IPS-15b (cell line): ENCODE data around the gene SLX9.
"Not testable (repeated sequence)": the region's sequence is repeated elsewhere in the genome, so short reads cannot be mapped to it uniquely, and the experiment has no call there.

Source experiments
- H3K27me3 ChIP-seq: one replicate; pipeline ENCODE4 v1.6.1; 2013; ENCODE audit warnings: low read length; ENCODE audit not compliant: control insufficient read depth, insufficient read depth
- H3K36me3 ChIP-seq: one replicate; pipeline ENCODE4 v1.6.1; 2013; ENCODE audit warnings: low read length; ENCODE audit not compliant: control insufficient read depth, insufficient read depth
- H3K4me1 ChIP-seq: one replicate; pipeline ENCODE4 v1.6.1; 2013; ENCODE audit warnings: mild to moderate bottlenecking, low read length; ENCODE audit not compliant: control insufficient read depth, insufficient read depth
- H3K4me3 ChIP-seq: one replicate; pipeline ENCODE4 v1.5.1; 2013; ENCODE audit warnings: low read depth, low read length
- H3K9ac ChIP-seq: one replicate; pipeline ENCODE4 v1.6.1; 2013; ENCODE audit warnings: low read depth, mild to moderate bottlenecking, low read length
- H3K9me3 ChIP-seq: one replicate; pipeline ENCODE4 v1.6.1; 2013; ENCODE audit warnings: mild to moderate bottlenecking, low read length; ENCODE audit not compliant: control insufficient read depth, insufficient read depth

SLX9 gene

DNA sequence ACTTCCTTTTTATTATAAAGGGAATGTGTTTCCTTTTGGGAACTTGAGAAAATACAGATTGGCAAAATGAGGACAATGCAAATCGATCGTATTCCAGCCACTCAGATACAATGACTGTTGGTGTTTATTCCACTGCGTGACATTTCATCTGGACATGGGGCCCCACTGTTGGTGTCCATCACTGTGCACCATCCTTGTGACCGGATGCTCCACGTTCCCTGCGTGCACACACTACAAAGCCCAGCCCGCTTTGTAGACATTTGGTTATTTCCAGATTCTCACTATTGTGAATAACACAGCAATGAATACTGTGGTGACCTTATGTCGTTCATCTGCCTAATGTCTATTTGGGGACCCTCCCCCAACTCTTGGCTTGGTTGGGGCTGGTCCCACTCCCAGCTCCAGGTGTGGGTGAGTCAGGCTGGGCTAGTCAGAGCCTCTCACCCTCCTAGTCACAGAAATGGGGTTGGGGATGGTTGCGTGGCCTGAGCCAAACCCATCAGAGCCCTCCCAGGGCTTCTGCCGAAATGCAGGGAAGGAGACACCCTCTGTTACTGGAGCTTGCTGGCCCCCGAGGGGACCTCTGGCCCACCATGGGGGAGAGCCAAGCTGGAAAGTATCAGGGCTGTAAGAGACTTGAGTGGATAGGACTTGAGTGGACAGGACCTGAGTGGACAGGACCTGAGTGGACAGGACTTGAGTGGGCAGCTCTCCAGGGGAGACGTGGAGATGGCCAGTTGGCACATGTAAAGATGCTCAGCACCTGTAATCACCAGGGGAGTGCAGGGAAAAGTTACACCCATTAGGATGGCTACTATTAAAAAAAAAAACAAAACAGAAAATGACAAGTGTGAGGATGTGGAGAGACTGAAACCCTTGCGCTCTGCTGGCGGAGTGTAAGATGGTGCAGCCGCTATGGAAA, 77.5 kb downstream of the SLX9 start:
- Histone ChIP-seq H3K27me3 (peaks cover 8% of the 10 kb centered on the region), H3K4me3 (no peak overlapping the region), H3K9ac (no peak overlapping the region), H3K36me3 (no peaks in the 10 kb centered on the region), H3K9me3 (no peaks in the 10 kb centered on the region), H3K4me1 (no peaks in the 10 kb centered on the region)

DNA sequence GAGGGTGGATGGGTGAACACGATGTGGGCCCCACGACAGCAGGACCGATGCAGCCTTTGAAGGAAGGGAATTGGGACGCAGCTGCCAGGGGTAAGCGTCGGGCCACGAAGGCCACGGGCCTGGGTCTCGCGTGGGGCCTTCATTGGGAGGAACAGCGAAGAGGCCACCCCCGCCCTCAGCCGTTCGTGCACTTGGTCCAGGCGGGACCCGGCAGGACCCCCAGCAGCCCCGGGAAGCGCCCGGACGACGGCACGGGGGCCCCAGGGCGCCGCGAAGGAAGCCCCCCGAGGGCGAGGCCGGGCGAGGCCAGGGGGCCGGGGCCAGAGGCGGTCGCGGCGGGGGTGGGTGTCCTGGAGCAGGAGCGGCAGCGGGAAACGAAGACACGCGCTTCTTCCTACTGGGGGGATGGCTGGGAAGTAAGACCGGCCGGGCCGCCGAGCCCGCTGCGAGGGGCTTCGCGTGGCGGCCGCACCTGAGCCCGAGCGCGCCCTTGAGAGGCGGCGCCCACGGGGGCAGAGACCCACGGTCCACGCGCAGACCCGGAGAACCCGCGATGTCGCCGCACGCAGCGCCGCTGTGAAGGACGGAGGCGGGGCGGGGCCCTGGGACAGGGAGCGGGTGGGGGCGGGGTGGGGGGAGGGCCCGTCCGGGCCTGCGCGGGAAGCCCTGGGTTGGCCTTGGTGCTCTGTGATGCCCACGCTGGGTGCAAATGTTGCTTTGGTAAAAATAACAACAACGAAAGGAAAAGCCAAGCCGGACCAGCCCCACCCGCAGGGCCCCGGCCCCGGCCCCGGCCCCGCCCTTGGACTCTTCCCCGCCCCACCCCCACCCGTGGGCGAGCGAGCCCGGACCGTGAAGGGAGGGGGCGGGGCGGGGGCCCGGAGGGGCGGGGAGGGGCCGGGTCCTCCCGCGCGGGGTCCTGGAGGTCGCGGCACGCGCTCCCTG, 78.6 kb downstream of the SLX9 start:
- H3K36me3 ChIP-seq = no peaks in the 10 kb centered on the region
- peak overlapping the region; percentile 35 for H3K4me3 ChIP-seq
- H3K9ac ChIP-seq = no peak overlapping the region
- H3K4me1 ChIP-seq = no peaks in the 10 kb centered on the region
- H3K27me3 ChIP-seq = peaks cover 8% of the 10 kb centered on the region
- H3K9me3 ChIP-seq = no peaks in the 10 kb centered on the region

DNA sequence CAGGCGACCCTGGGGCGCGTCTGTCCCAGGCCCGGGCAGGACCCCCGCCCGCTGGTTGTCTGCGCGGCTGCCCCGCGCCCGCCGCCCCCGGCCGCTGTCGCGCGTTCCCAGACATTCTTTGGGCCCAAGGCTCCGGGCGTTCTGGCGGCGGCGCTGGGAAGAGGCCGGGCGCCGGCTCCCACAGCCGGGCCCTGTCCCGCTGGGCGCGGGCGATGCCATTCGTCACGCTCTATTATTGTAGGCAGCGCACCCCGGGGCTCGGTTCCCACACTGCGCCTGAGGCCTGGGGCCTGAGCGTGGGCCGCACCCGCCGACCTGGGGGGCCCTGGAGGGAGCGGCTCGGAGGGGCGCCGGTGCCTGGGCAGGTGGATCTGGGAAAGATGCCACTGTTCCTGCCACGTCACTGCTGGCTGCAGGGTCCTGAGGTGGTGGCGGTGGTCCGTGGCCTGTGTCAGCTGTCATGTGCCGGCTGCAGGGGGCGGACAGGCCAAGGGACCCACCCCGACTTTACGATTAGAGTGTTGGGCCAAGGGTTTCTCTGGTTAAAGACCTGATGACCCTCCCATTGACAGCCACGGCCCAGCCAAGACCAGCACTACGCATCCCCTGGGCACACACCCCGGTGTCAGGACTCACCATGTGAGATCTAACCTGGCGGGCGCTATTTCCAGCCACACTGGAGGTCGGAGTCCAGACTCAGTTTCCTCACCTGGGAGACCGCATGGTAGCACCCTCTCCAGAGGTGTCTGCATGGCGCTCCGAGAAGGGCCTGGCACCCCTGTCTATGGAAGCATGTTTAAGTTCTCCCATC, 79.5 kb downstream of the SLX9 start:
- H3K27me3 ChIP-seq = peaks cover 8% of the 10 kb centered on the region
- H3K9ac ChIP-seq = no peak overlapping the region
- no peaks in the 10 kb centered on the region for H3K36me3 ChIP-seq
- no peaks in the 10 kb centered on the region for H3K9me3 ChIP-seq
- H3K4me1 ChIP-seq = no peaks in the 10 kb centered on the region
- no peak overlapping the region for H3K4me3 ChIP-seq

DNA sequence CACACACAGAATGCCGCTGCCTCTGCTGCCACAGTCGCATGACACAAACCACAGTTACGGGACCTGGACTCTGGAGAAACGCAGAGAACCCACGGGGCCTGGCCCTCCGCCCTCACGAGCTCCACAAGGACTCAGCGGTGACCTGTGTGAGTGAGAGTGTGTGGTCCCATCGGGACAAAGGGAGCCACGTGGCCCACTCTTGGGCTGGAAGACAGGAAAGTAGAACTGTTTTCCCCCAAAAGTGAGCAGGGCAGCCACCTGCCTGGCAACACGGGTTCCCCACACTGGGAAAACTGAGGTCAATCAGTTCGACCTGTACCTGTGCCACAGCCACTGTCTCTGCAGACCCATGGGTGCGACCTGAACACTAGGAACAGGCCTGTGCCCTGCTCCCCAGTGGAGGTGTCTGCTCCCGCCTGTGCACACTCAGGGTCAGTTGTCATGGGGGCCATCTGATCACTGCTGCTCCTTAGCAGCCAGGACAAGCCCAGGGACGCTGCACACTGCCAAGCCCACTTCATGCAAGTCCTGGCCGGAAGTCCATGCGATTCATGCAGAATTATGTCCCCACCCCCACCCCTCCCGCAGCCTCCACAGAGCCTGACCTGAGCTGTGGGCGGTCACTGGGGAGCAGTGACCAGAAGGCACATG, 80.2 kb downstream of the SLX9 start:
- Histone ChIP-seq H3K4me3 (no peak overlapping the region), H3K36me3 (no peaks in the 10 kb centered on the region), H3K4me1 (no peaks in the 10 kb centered on the region), H3K9me3 (no peaks in the 10 kb centered on the region), H3K9ac (no peak overlapping the region), H3K27me3 (peaks cover 8% of the 10 kb centered on the region)

DNA sequence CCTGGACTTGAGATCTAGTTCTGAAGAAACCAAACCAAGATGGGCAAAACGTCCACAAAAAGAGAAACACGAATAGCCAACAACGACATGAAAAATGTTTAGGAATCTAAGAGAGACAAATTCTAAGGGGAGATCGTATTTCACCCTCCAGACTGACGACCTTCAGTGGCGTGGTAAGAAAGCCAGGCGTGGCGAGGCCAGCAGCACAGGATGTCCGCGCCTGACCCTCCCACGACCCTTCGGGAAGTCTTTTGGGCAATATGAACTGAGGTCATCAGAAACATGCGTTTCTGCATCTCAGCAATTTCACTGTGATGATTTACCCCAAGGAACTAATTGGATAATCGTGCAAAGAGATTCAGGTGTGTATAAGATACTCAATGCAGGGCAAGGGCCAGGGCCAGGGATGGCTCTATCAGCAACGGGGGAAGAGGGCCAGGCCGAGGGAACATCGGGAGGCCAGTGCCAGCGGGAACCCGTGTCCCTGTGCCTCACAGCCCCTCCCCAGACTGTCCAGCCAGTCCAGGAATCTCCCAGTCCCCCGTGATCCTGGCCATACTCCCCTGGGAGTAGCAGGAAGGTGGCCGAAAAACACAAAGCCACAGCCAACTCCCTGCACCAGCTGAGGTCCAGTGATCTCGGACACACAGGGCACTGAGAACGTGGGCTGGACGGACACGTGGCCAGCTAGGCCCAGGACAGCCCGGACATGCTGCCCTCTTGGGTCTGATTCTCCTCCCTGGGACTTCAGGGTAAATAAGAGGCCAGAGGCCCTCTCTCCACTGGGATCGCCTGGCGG, 81.0 kb downstream of the SLX9 start:
- H3K9me3 ChIP-seq = no peaks in the 10 kb centered on the region

DNA sequence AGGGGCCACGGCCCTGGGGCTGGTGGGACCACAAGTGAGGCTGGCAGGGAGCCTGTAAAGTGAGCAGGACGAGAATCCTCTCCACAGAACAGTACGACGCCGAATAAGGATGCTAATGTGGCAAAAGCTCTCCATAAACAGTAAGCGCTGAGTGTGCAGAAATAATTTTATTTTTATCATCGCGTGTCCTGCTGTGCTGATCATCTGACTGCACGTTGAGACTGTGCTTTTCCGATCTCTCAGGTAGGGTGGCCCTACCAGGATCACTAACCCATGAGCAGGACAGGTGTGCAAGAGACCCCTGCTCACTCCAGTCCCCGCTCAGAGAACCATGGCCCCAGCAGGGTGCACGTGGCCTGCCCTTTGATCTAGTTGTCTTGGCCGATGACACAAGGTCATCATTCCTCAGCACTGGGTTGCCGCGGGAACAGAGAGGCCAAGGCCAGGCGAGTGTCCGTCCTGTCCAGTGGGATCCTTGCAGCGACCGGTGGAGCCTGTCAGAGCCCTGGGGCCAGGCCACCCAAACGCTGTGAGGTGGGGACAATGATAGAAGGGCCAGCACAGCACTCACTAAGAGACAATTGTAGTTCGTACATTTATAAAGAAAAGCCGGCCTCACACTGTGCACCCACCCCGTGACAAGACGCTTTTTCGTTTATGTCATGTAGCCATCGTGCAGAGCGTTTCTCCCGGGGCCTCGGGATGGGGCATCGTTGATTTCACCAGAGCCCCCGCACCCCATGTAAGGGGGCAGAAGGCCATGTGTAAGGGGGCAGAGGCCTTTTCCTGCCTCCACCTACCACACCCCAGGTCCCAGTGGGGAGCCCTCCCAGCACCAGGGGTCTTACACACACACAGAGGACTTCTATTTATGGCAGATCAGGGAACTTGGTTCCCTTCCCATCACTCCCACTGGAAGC, 81.9 kb downstream of the SLX9 start:
- no peaks in the 10 kb centered on the region for H3K36me3 ChIP-seq
- no peaks in the 10 kb centered on the region for H3K9me3 ChIP-seq
- H3K4me3 ChIP-seq = no peak overlapping the region
- H3K4me1 ChIP-seq = no peaks in the 10 kb centered on the region
- H3K27me3 ChIP-seq = peaks cover 8% of the 10 kb centered on the region
- no peak overlapping the region for H3K9ac ChIP-seq

More for the DNA sequence above, 81.0 kb downstream of the SLX9 start:
- Histone ChIP-seq H3K27me3 (peaks cover 8% of the 10 kb centered on the region), H3K4me1 (no peaks in the 10 kb centered on the region), H3K9ac (no peak overlapping the region), H3K4me3 (no peak overlapping the region), H3K36me3 (no peaks in the 10 kb centered on the region)

DNA sequence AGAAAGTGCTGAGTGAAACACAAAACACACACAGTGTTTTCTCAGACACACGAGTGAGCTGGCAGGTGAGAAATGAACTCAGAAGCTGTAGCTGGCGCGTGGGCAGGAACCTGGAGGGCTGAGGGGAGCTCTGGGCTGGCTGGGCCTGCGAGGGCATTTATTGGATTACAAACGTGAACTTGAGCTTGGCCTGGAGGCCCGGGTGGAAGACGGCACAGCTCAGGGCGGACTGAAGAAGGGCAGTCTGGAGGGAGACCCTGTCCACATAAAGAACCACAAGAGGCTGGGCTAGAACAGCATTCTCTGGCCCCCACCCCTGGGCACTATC, 82.5 kb downstream of the SLX9 start:
- Histone ChIP-seq H3K9ac (no peak overlapping the region), H3K4me1 (no peaks in the 10 kb centered on the region), H3K27me3 (peaks cover 8% of the 10 kb centered on the region), H3K36me3 (no peaks in the 10 kb centered on the region), H3K9me3 (no peaks in the 10 kb centered on the region), H3K4me3 (no peak overlapping the region)

DNA sequence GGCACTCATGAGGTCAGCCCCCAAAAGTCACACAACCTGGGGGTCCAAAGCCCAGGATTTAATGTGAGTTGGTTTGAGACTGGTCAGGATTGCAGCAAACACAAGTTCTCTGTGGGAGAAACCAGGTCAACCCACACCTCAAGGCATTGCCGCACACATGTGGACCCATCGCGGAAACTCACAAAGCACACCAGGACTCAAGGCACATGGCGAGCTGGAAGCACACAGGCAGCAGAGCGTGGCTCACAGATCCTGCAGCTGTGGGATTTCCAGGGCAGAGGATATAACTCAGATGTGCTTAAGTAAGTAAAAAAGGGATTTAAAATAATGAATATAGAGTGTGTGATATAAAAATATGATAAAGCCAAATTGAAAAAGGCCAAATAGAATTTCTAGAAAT, 82.9 kb downstream of the SLX9 start:
- Histone ChIP-seq H3K27me3 (peaks cover 3% of the 10 kb centered on the region), H3K4me3 (no peak overlapping the region), H3K9ac (no peak overlapping the region), H3K36me3 (no peaks in the 10 kb centered on the region), H3K4me1 (no peaks in the 10 kb centered on the region), H3K9me3 (no peaks in the 10 kb centered on the region)

DNA sequence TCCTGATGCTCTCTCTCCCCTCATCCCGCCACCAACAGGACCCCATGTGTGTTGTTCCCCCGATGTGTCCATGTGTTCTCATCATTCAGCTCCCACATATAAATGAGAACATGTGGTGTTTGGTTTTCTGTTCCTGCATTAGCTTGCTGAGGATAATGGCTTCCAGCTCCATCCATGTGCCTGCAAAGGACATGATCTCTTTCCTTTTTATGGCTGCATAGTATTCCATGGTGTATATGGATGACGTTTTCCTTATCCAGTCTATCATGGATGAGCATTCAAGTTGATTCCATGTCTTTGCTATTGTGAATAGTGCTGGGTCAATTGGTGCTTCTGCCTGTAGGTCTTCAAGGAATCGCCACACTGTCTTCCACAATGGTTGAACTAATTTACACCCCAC, 84.7 kb downstream of the SLX9 start:
- H3K27me3 ChIP-seq, H3K4me1 ChIP-seq, H3K9ac ChIP-seq, H3K4me3 ChIP-seq, H3K9me3 ChIP-seq, H3K36me3 ChIP-seq: not testable (repeated sequence)
